Aorta (tissue), 5 donors: ENCODE measurements around the gene SNX2. TPM values are rescaled to one million over a fixed set of nuclear protein-coding genes. Genes with fewer than 3 reads are reported as not detected.

Source experiments
- ATAC-seq: fragments of 200-7000 bp; cut with Tn5 transposase; one replicate; pipeline ENCODE4 v1.9.1; 2022; ENCODE audit warnings: moderate library complexity; ENCODE audit not compliant: low FRiP score
- DNase-seq, 2 donors: peaks; one replicate each; pipeline ENCODE4 v3.0.0-alpha.2; 2020
- H3K27ac ChIP-seq, 2 donors: one replicate each; pipeline ENCODE4 v1.5.1; 2013; ENCODE audit warnings: low read length in 2 of 2, mild to moderate bottlenecking in 2 of 2, moderate library complexity in 2 of 2, control low read depth in 1 of 2, inconsistent platforms in 1 of 2, low read depth in 1 of 2
- H3K27me3 ChIP-seq, 2 donors: one replicate each; pipeline ENCODE4 v1.6.1; 2013; ENCODE audit warnings: control low read depth in 1 of 2, low read length in 1 of 2, mild to moderate bottlenecking in 1 of 2, moderate library complexity in 1 of 2; ENCODE audit not compliant: insufficient read depth in 2 of 2, control insufficient read depth in 1 of 2
- H3K36me3 ChIP-seq, 2 donors: one replicate each; pipeline ENCODE4 v1.6.1; 2013; ENCODE audit warnings: control low read depth in 1 of 2, low read length in 1 of 2, mild to moderate bottlenecking in 1 of 2; ENCODE audit not compliant: insufficient read depth in 2 of 2, control insufficient read depth in 1 of 2
- H3K4me1 ChIP-seq, 2 donors: one replicate each; pipeline ENCODE4 v1.6.1; 2013; ENCODE audit warnings: low read length in 2 of 2, control low read depth in 1 of 2, mild to moderate bottlenecking in 1 of 2, moderate library complexity in 1 of 2; ENCODE audit not compliant: insufficient read depth in 2 of 2, control insufficient read depth in 1 of 2
- H3K4me3 ChIP-seq, 2 donors: one replicate each; pipeline ENCODE4 v1.5.1; 2013; ENCODE audit warnings: low read length in 2 of 2, control low read depth in 1 of 2, mild to moderate bottlenecking in 1 of 2
- H3K9me3 ChIP-seq: one replicate; pipeline ENCODE4 v1.6.1; 2013; ENCODE audit warnings: mild to moderate bottlenecking, low read length; ENCODE audit not compliant: control insufficient read depth
- WGBS, 2 donors: extraction: QIAGEN DNeasy Blood & Tissue Kit; methylation state at CpG; one replicate each; pipeline ENCODE4 v1.1.7; 2013; 5-methylcytosine and 5-hydroxymethylcytosine counted together
- intact Hi-C, 2 donors: fragments of 100-400 bp; cut with DNase I; formaldehyde crosslinking; loops; one replicate each; pipeline versions ENCODE4 v1.14.2 to v1.15.0; 2022
- polyA plus RNA-seq, 2 donors: library from polyadenylated mRNA; stranded (reverse); fragments of 200-250 nt; gene quantifications; one replicate each; pipeline ENCODE4 v1.2.3, GENCODE V29; 2013
- total RNA-seq, 2 donors: library from RNA; stranded (reverse); fragmentation: NEBNext Ultra II Directional; extraction: Animal tissue kit (Norgen Biotek cat#: 25700); gene quantifications; one replicate each; pipeline ENCODE4 v1.2.1, GENCODE V29; 2021
- donor health status: healthy with polysubstance abuse.
- donor health status: Bipolar disorder and iron deficiency.
- donor health status: DM: no; HTN: no; CAD: no.
- donor health status: DM: no; HTN: no; CAD: no.
- donor health status: DM: yes; HTN: yes; CAD: no.

SNX2 gene
- total and polyA plus RNA-seq, 4 donors, result 43.3 to 93.8 (median 67.9) TPM

DNA sequence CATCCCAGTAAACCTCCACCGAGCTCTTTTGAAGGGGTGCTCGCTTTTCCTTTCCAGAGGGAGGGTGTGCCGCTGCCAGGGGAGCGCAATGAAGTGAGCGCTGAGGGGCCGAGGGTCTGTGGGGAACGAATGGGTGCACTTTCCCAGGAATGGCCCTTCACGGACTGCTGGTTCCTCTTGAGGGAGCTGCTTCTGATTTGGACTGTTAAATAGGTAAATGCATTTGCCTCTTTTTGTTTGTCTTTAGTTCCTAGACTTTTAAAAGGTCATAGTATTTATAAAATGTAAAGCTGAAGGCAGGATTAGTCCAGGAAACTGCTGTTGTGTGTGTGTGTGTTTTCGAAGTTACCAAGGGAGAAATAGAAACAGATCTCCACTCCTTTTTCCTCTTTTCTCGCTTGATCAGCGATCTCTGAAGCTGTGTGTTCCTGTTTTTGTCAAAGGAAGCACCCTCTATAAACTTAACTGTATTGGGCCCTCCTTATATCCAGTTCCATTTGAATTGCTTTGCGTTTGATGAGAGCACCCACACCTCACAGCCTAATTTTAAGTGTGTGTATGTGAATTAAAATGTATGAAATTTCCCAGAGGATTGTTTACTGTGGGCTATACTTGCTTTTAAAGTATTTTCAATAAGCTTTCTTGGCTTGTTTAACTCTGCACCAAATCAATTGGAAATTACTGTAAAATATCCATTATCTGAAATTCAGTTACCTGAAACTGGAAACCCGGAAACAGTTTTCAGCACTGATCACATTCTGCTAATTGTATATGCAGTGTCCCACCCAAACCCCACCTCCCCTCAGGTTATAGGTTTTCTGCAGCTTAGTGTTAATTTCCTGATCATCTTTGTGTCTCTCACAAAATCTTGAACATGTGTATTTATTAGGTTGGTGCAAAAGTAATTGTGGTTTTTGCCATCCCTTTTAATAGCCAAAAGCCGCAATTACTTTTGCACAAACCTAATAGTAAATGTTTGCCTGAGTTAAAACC, 966 bp downstream of the SNX2 start:
- Histone ChIP-seq H3K4me3 (peak overlapping the region; percentile 79 to 82), H3K36me3 (no peaks in the 10 kb centered on the region), H3K27ac (peak overlapping the region; percentile 15 to 73), H3K27me3 (no peaks in the 10 kb centered on the region), H3K9me3 (no peaks in the 10 kb centered on the region), H3K4me1 (peaks cover 3 to 6% of the 10 kb centered on the region in 2 donors)
- WGBS, 2 donors, result 7 to 9% methylated on average over 14 of the region's 14 CpGs
- ATAC-seq, result peak; percentile 44
- intact Hi-C loops, result loop anchor here in 1 of 2 donors (2.0 kb wide), 2 partner anchors 25 to 69 kb away; partner anchors contain the start of gene SNX24
- DNase-seq, result no peak

DNA sequence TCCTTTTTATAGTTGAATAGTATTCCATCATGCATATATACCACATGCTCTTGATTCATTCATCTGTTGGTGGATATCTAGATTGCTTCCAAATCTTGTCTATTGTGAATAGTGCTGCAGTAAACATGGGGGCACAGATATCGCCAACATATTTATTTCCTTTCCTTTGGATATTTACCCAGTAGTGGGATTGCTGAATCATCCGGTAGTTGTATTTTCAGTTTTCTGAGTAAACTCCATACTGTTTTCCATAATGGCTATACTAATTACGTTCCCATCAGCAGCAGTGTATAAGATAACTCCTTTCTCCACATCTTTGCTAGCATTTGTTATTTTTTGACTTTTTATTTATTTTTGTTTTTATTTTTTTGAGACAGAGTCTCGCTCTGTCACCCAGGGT, 3.3 kb downstream of the SNX2 start:
- 97% methylated on average over 4 of the region's 4 CpGs for WGBS, 2 donors
- Histone ChIP-seq H3K9me3 (no peaks in the 10 kb centered on the region), H3K36me3 (no peaks in the 10 kb centered on the region), H3K27ac (no peak overlapping the region), H3K27me3 (no peaks in the 10 kb centered on the region), H3K4me1 (peaks cover 0 to 2% of the 10 kb centered on the region in 2 donors), H3K4me3 (no peak overlapping the region)
- DNase-seq (no peak), ATAC-seq (no peak)
- intact Hi-C loops, result no loop called here

DNA sequence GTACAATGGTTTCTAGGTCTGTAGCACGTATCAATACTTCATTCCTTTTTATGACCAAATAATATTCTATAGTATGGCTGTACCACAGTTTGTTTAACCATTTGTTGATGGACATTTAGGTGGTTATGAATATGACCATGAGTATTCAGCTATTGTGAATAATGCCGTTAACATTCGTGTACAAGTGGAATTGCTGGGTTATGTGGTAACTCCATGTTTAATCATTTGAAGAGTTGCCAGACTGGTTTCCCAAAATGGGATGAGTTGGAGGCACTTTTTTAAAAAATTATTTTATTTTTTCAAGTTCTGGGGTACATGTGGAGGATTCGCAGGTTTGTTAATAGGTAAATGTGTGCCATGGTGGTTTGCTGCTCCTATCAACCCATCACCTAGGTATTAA, 4.6 kb downstream of the SNX2 start:
- Histone ChIP-seq H3K9me3 (no peaks in the 10 kb centered on the region), H3K27me3 (no peaks in the 10 kb centered on the region), H3K4me3 (no peak overlapping the region), H3K36me3 (no peaks in the 10 kb centered on the region), H3K4me1 (peaks cover 0 to 2% of the 10 kb centered on the region in 2 donors), H3K27ac (no peak overlapping the region)
- no peak for ATAC-seq
- DNase-seq, result no peak
- 97% methylated on average over 4 of the region's 4 CpGs for WGBS, 2 donors
- intact Hi-C loops, result no loop called here

DNA sequence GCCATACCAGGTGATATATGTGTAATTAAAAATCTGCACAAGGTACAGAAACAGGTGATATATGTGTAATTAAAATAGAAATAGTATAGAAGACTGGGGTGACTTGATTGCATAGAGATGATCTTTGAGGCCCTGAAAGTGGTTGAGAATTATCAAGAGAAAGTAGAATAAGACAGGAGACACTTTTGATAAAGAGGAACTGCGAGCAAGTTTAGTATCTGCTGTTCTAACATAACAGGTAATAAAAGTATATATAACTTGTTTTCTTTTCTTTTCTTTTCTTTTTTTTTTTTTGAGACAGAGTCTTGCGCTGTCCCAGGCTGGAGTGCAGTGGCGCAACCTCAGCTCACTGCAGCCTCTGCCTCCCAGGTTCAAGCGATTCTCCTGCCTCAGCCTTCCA, 5.4 kb downstream of the SNX2 start:
- H3K4me1 ChIP-seq, result peaks cover 0 to 2% of the 10 kb centered on the region in 2 donors
- H3K9me3 ChIP-seq, result no peaks in the 10 kb centered on the region
- H3K27ac ChIP-seq, result no peak overlapping the region
- no peaks in the 10 kb centered on the region for H3K27me3 ChIP-seq
- H3K4me3 ChIP-seq, result no peak overlapping the region
- whole genome bisulfite sequencing, 2 donors, result 96 to 97% methylated on average over 4 of the region's 4 CpGs
- ATAC-seq (no peak), DNase-seq (no peak)
- intact Hi-C loops, result no loop called here
- no peaks in the 10 kb centered on the region for H3K36me3 ChIP-seq

DNA sequence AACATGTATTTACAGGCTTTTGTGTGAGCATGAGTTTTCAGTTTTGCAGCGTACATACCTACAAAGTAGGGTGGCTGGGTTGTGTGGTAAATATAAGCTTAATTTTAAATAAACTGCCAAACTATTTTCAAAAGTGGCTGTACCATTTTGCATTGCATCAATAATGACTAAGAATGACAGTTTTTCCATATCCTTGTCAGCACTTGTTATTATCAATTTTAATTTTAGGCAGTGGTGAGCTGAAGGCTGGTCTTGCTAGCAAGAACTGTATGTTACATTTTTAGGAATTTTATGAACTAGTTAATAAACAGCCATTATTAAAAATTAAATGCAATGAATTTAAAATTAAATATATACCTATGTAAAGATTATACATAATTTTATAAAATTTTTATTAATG, 6.6 kb downstream of the SNX2 start:
- H3K27me3 ChIP-seq, result no peaks in the 10 kb centered on the region
- 0 to 100% methylated on average over 1 of the region's 1 CpG for WGBS, 2 donors
- H3K27ac ChIP-seq, result no peak overlapping the region
- no peak overlapping the region for H3K4me3 ChIP-seq
- H3K9me3 ChIP-seq, result no peaks in the 10 kb centered on the region
- intact Hi-C loops, result no loop called here
- H3K36me3 ChIP-seq, result no peaks in the 10 kb centered on the region
- peaks cover 0 to 2% of the 10 kb centered on the region in 2 donors for H3K4me1 ChIP-seq
- ATAC-seq, result no peak
- DNase-seq, result no peak

DNA sequence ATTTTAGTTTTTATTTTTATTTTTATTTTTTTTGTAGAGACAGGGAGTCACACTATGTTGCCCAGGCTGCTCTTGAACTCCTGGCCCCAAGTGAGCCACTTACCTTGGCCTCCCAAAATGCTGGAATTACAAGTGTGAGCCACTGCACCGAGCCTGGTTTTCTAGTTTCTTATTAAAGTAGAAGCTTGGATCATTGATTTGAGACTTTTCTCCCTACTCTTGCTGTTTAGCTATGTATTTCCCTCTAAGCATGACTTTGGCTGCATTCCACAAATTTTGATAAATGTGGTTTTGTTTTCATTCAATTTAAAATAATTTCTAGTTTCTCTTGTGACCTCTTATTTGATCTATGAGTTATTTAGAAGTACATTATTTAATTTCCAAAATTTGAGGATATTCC, 10.4 kb downstream of the SNX2 start:
- ATAC-seq, result no peak
- Histone ChIP-seq H3K4me1 (no peaks in the 10 kb centered on the region), H3K9me3 (no peaks in the 10 kb centered on the region), H3K36me3 (no peaks in the 10 kb centered on the region), H3K27me3 (no peaks in the 10 kb centered on the region), H3K4me3 (no peak overlapping the region), H3K27ac (no peak overlapping the region)
- intact Hi-C loops, result no loop called here
- WGBS, 2 donors, result 93 to 100% methylated on average over 1 of the region's 1 CpG
- DNase-seq, result no peak

DNA sequence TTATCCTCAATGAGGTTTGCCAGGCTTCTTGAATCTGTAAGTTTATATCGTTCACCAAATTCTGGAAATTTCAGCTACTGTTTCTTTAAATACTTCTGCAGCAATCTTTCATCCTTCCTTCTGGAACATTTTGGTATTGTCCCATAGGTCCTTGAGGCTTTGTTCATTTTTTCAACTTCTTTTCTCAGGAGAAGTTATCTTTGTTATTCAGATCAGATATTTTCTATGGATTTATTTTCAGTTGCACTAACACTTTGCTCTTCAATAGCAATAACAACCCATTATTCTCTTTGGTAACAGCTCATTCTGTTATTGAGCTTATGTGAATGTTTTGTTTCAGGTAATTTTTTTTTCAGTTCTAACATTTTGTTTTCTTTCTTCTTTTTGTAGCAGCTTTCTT, 13.5 kb downstream of the SNX2 start:
- ATAC-seq, result no peak

DNA sequence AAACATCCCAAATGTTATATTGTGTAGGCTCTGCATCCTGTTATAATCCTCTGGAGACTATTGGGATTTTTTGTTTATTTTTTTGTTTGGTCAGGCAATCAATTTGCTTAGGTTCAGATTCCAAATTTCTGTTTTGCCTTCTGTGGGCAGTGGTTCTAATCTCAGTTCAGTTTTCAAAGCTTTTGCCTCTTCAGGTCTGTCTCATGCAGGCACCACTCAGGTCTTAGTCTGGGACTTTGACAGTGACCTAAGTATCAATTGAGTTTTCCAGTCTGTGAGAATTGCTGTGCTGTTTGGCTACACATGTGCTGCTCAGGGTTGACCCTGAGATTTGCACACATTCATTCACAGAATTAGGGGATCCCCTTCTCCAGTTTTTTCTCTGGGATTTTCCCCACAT, 14.1 kb downstream of the SNX2 start:
- intact Hi-C loops, result no loop called here

More for the DNA sequence above, 13.5 kb downstream of the SNX2 start:
- H3K27me3 ChIP-seq, result no peaks in the 10 kb centered on the region
- DNase-seq, result no peak
- no peaks in the 10 kb centered on the region for H3K4me1 ChIP-seq
- WGBS, 2 donors, result 85 to 91% methylated on average over 1 of the region's 1 CpG
- H3K36me3 ChIP-seq, result no peaks in the 10 kb centered on the region
- H3K27ac ChIP-seq, result no peak overlapping the region
- H3K9me3 ChIP-seq, result no peaks in the 10 kb centered on the region
- intact Hi-C loops, result no loop called here
- H3K4me3 ChIP-seq, result no peak overlapping the region

More for the DNA sequence above, 14.1 kb downstream of the SNX2 start:
- DNase-seq (no peak), ATAC-seq (no peak)
- H3K27ac ChIP-seq, result no peak overlapping the region
- no peak overlapping the region for H3K4me3 ChIP-seq
- no peaks in the 10 kb centered on the region for H3K4me1 ChIP-seq
- H3K36me3 ChIP-seq, result no peaks in the 10 kb centered on the region
- no peaks in the 10 kb centered on the region for H3K27me3 ChIP-seq
- no peaks in the 10 kb centered on the region for H3K9me3 ChIP-seq
